GM19467 (cell line): ENCODE data around the gene CELF1.
"Not testable (repeated sequence)": the region's sequence is repeated elsewhere in the genome, so short reads cannot be mapped to it uniquely, and the experiment has no call there.

Experiments
- ATAC-seq: cut with Tn5 transposase; IDR thresholded peaks from one replicate; pipeline ENCODE4 v1.9.1; 2021; ENCODE audit warnings: mild to moderate bottlenecking, moderate library complexity; ENCODE audit not compliant: unreplicated experiment

CELF1 gene

DNA sequence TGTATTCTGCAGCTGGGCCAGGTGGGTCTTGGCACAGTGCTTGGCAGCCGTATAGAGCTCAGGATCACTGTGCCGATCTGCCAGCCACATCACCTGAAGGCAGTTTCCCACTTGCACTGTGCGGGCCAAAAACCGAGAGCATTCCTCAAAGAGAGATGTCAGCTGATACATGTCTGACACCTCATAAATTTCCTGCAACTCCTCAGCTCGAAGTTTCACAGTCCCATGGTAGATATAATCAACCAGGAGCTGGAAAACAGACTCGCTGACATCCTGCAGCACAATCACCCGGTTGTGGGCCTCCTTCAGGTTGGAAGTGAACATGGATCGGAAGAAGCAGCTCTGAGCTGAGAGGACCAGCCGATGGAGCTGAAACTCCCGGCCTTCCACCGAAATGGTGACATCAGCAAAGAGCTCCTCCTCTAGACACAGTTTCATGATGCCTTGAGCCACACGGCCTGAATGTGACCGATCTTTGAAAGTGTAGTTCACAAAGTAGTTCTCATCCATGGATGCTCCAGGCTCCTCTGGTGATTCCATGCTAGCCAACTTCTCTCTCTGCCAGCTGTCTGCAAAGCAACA is 24.6 kb upstream of the CELF1 start:
- no peak for ATAC-seq

DNA sequence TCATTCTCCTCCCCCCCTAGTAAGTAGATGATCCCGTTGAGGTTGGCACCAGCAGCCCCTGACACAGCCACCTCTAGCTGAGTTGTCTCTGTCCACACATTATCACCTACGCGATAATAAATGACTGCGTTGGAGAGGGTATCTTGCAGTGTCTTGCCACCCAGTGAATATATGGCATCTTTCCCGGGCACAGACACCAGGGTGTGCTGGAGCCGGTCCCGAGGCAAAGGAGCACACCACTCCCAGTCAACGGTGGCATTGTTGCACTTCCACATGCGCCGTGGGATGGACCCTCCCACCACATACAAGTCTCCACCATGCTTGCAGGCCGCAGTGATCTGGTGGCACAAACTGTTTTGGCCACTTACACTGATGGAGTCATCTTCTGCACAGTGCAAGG is 20.4 kb upstream of the CELF1 start:
- ATAC-seq: no peak

DNA sequence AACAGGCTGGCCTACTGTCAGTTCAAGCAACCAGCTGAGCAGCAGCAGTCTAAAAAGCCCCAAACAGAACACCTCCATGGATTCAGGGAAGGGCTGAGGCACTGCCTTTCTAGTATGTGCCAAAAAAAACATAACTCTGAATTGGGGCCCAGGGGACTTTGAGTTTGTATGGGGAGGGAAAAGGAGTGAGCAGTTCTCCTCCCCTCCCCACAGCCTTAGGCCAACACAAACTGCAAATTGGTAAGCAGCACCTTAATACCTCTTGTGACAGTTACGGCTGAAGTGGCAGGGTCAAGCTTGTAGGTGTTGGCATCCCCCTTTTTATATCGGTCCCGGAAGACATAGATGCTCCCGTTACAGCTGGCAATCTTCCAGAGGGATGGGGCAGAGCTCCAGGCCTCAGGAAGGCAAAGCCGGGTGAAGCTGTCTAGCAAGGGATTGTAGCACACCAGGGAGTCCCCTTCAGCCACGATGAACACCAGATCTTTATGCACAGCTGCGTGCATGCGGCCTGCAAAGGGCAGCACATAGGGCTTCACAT is 19.9 kb upstream of the CELF1 start:
- ATAC-seq: no peak

DNA sequence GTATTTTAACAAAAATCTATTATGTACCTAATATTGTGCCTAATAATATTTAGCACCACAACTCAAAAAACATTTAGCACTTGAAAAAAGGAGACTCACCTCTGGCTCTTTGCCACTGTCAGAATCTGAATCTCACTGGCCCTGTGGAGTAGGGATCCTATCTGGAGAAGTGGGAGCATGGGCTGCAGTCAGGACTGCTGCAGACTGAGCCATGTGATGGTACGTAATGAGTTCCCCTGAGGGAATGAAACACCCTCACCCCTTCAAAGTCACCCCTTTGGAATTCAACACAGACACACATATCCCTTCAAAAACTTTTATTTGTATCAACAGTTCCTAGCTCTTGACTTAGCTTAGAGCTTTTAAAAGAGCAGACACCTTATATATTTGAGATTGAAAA is 19.0 kb upstream of the CELF1 start:
- ATAC-seq: no peak

DNA sequence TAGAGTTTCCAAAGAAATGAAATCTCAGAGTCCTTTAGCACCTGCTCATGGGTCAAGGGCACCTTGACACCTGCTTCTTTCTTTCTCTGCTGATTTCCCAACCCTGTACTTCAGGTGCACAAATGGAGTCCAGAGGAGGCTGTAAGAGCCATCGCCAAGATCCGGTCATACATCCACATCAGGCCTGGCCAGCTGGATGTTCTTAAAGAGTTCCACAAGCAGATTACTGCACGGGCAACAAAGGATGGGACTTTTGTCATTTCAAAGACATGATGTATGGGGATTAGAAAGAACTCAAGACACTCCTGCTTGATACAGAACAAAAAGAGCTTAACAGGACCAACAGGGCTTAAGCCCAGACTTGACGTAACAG is 18.4 kb upstream of the CELF1 start:
- ATAC-seq: no peak

DNA sequence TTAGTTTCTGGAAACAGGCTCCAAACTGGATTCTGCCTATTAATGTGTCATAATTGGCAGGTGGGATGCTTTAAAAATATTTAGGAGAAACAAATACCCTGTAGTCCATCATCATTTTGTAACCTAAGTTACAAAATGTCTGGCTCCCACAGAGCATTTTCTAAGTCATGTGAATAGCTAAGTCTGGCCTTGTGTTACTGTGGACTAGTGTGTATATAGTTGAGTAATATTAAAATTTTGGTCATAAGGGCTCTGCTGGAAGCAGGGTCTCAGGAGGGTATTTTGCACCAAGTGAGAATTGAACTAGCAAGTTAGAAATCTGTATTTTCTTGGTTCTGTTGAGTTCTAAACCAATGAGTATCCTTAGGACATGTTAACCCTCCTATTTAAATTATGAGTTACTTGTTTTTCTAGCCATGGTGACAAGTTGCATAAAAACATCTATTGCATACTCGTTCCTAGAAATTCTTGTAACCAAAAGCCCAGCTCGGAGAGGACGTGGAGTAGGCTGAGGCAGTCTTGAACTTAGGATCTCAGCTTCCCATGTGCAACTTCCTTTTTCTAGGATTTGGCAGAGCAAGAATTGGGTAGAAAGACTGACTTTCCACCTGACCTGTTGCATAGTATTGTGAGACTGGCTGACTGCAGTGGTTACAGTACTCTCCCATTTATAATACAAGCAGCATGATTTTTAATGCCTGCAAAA is 17.9 kb upstream of the CELF1 start:
- ATAC-seq: no peak

DNA sequence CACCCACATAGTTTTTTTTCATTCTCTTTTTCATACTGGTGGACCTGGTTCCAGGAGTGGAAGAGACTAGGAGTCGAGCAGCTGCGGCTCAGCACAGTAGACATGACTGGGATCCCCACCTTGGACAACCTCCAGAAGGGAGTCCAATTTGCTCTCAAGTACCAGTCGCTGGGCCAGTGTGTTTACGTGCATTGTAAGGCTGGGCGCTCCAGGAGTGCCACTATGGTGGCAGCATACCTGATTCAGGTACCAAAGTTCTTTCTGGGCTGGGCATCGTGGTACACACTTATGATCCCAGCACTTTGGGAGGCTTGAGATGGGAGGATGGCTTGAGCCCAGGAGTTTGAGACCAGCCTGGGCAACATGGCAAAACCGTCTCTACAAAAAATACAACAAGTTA is 16.7 kb upstream of the CELF1 start:
- no peak for ATAC-seq

DNA sequence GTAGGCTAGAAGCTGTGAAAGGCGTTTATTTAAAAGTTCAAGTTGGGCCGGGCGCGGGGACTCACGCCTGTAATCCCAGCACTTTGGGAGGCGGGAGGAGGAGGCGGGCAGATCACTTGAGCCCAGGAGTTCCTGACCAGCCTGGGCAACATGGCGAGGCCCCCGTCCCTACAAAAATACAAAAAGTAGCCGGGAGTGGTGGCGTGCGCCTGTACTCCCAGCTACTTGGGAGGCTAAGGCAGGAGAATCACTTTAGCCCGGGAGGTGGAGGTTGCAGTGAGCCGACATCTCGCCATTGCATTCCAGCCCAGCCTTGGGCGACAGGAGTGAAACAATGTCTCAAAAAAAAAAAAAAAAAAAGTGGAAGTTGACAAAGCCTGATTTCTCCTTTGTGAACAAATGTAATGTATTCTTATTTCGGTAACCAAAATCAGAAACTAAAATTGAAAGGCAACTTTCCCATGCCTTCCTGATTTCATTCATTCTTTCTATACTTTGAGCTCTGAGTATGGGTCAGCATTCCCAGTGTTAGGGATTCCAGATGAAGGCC is 13.3 kb upstream of the CELF1 start:
- ATAC-seq: no peak

DNA sequence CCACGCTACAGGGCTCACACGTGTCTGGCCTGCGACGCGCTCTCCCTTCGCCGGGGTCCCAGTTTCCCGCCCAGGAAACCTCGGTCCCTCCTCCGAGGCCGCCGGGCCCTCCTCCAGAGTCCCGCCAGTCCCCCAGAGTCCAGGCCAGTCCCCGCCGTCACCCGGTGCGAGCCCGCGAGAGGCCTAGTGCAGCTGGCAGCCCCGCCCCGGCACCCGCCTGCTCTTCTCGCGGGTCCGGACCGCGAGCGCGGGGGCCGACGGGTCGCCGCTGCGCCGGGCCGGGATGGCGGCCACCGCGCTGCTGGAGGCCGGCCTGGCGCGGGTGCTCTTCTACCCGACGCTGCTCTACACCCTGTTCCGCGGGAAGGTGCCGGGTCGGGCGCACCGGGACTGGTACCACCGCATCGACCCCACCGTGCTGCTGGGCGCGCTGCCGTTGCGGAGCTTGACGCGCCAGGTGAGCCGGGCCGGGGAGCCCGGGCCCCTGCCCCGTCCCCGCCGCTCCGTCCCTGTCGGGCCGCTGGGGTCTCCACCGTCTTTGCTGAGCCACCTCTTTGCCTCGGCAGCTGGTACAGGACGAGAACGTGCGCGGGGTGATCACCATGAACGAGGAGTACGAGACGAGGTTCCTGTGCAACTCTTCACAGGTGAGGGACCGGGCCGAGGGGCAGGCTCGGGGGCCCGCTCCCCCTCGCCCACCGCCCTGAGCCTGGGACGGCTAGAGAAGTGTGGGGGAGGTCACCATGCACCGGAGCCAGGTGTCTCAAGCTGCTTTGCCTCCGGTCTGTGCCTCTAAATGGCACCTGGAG is 12.6 kb upstream of the CELF1 start, which contains the start of gene PTPMT1:
TSS of gene PTPMT1 (plus strand) at position 260 of the 809 bp plus-strand sequence. CDS start at position 284, 24 bp downstream.
- ATAC-seq: peak; percentile 79

DNA sequence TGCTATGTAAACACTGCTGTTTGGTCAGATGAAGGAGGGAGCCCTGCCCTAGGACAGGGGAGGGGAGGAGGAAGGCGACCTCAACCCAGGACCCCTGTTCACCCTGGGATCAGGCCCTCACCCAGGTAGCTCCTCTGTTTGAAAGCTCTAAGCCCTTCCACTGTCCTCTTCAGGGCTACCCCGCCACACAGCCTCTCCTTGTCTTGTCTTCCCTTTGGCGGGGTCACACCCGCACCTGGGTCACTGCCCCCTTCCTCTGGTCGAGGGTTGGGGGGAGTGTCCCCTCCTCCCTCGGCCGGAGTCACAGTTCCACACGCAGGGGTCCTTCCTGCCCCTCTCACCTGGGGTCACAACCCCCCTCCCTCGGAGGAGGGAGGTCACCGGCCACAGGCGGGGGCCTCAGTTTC is 12.0 kb upstream of the CELF1 start:
- ATAC-seq: peak; percentile 15

DNA sequence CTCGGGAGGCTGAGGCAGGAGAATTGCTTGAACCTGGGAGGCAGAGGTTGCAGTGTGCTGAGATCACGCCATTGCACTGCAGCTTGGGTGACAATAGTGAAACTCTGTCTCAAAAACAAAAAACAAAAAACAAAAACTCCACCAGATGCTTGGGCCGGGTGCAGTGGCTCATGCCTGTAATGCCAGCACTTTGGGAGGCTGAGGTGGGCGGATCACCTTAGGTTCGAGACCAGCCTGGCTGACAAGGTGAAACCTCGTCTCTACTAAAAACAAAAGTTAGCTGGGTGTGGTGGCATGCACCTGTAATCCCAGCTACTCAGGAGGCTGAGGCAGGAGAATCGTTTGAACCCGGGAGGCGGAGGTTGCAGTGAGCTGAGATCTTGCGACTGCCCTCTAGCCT is 11.4 kb upstream of the CELF1 start:
- not testable (repeated sequence) for ATAC-seq

DNA sequence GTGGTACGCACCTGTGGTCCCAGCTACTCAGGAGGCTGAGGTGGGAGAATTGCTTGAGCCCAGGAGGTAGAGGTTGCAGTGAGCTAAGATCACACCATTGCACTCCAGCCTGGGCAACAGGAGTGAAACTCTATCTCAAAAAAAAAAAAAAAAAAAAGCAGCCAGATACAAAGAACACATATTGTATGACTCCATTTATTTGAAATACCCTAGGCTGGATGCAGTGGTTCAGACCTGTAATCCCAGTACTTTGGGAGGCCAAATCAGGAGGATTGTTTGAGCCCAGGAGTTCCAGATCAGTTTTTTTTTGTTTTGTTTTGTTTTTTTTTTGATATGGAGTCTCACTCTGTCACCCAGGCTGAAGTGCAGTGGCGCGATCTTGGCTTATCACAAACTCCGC is 9.5 kb upstream of the CELF1 start:
- not testable (repeated sequence) for ATAC-seq

DNA sequence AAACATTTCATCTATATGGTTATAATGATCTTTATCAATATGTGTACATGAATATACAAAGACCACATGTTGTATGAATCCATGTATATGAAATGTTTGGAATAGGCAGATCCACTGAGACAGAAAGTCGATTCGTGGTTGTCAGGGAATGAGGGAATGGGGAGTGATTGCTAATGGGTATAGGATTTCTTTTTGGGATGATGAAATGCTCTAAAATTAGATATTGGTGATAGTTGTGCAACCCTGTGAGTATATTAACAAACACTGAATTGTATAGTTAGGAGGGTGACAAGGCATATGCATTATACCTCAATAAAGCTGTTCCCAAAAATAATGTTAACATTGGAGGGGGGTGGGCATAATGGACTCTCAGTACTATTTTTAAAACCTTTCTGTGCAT is 7.5 kb upstream of the CELF1 start:
- no peak for ATAC-seq

DNA sequence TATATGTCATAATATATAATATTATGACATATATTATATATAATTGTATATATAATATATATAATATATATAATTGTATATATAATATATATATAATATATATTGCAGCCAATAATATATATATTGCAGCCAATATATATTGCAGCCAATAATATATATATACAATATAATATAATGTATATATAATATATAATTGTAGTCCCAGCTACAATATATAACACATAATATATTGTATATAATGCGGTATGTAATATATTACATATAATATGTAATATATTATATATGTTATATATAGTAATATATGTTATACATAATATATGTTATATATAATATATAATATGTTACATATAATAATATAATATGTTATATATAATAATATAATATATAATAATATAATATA is 5.8 kb upstream of the CELF1 start:
- no peak for ATAC-seq

DNA sequence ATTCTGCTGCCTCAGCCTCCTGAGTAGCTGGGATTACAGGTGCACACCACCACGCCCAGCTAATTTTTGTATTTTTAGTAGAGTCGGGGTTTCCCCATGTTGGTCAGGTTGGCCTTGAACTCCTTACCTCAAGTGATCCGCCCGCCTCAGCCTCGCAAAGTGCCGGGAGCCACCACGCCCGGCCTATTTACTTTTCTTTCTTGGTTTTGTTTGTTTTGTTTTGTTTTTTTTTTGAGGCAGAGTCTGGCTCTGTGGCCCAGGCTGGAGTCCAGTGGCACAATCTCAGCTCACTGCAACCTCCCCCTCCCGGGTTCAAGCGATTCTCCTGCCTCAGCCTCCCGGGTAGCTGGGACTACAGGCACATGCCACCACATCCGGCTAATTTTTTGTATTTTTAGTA is 4.1 kb upstream of the CELF1 start:
- ATAC-seq: not testable (repeated sequence)

DNA sequence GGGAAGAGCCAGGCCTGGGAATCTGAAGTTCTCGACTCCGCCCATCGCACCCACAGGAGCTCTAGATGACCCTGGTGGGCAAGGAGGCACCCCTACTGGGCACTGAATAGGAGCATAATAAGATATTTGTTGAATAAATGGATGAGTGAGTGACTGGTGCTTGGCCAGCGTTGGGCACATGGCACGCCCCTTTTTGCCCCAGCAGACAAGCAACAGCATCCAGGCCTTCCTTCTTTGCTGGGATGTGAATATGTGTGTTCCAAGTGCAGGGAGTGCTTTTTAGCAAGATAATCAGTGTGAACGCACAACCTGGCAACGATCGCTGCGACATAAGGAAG is 443 bp upstream of the CELF1 start:
- ATAC-seq: peak; percentile 7

DNA sequence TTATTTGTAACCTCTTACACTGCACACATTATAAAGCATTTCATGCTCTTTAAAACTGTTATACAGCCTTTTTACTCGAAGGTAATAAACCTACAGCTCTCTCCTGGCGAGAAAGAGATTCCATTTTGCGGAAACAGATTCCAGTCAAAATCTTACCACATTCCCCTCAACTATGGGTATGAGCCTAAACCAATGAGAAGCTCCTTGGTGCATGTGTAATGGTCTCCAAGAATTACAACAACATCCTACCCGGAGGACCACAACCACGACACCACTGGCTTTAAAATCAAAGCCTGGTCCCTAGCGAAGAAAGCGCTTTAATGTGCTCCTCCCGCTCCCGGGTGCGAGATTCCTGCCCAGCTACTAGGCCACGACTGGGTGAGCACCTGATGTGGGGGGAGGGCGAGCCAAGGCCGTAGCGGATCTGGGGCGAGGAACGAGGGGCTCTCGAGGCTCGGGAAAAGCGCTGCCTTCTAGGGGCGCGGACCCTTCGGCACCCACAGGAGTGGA is 821 bp downstream of the CELF1 start:
- peak; percentile 10 for ATAC-seq

DNA sequence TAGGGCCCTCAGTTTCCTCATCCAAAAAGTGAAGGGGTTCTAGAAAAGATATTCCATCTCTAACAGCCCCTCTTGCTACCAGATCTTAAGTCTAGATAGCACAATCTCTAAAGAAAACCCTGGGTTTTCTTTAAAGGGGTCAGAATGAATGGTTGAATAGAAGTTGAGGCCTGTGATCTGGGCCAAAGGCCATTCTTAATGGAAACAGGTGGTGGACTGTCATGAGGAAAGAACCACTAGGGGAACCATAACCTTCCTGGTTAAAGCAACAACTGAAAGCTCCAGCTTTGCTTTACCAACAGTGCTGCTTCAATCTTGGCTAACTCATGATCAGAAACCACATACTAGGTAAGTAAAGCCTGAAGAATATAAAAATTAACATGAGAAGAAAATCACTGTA is 1.8 kb downstream of the CELF1 start:
- no peak for ATAC-seq

DNA sequence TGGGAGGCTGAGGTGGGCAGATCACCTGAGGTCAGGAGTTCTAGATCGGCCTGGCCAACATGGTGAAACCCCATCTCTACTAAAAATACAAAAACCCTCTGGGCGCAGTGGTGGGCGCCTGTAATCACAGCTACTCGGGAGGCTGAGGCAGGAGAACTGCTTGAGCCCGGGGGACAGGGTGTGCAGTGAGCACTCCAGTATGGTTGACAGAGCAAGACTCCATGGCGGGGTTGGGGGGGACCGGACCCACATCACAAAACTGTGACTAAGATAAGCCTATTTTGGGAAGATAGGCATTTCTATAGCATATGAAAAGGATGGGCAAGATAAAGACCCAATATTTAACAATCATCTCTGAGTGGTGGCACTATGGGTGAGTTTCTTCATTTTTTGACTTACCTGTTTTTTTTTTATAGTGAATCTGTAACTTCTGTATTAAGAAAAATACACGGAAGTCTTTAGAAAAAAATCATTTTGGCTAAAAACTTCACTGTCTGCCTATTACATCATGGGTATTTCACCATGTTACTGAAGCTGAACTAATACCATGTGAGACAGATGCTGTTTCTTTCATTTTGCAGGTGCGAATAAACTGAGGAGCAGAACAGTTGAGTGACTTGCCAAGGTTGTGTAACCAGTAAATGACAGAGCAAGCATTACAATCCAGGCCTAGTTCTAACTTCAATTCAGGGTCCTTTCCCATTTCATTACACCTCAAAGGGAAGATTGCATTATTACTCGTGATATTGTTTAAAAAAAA is 2.5 kb downstream of the CELF1 start:
- no peak for ATAC-seq

DNA sequence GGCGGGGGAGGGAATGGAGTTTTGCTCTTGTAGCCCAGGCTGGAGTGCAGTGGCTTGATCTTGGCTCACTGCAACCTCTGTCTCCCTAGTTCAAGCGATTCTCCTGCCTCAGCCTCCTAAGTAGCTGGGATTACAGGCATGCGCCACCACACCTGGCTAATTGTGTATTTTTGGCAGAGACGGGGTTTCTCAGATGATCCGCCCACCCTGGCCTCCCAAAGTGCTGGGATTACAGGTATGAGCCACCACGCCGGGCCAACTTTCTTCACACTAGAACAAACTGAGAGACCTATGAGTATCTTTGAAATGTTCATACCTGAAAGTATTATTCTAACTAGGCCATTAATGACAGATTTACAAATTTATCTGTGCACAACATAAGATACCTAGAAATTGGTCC is 6.7 kb downstream of the CELF1 start:
- not testable (repeated sequence) for ATAC-seq

DNA sequence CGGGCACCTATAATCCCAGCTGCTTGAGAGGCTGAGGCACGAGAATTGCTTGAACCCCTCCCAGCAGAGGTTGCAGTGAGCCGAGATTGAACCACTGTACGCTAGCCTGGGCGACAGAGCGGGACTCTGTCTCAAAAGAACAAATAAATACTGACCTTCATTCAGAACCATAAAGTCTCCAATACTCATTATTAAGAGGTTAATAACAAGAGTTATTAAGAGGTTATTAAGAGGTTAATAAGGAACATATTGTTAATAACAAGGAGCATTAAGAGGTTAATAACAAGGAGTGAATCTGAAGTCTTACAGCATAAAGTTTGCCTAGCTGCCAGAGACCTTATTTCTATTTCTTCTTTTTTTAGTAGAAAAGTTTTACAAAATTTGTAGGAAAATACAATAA is 7.6 kb downstream of the CELF1 start:
- no peak for ATAC-seq
